H1 (cell line): Measurements from ENCODE around the gene ZNF644. TPM values are rescaled to one million over a fixed set of nuclear protein-coding genes. Genes with fewer than 3 reads are reported as not detected.

Experiments used
- CTCF ChIA-PET: fragments of 300-600 bp; sonication (Branson Sonifier 250); formaldehyde crosslinking; loops from one replicate; lab custom pipeline; 2021; ENCODE audit not compliant: partially characterized antibody; lab: Charles Lee
- POLR2A ChIA-PET: fragments of 300-600 bp; sonication (Branson Sonifier 250); formaldehyde crosslinking; loops from one replicate; lab custom pipeline; 2021; ENCODE audit warnings: inconsistent platforms; ENCODE audit not compliant: partially characterized antibody; lab: Charles Lee
- DNase-seq, 2 experiments: peaks; one replicate each; pipeline versions ENCODE4 v3.0.0 to v3.0.0-alpha.2; 2010 to 2022; ENCODE audit warnings: low spot score in 2 of 2, low read depth in 1 of 2, mixed read lengths in 1 of 2
- FAIRE-seq: peaks from 2 replicates; lab custom pipeline; 2011; peaks lifted over from hg19 to GRCh38; lab: Jason Lieb, UNC
- H2AFZ ChIP-seq: 2 replicates; pipeline ENCODE4 v1.8.1; 2012; ENCODE audit warnings: low read length, inconsistent platforms
- H2AK5ac ChIP-seq: 2 replicates; pipeline ENCODE4 v1.6.1; 2013; ENCODE audit warnings: low read depth, low read length
- H2BK120ac ChIP-seq: replicated peaks from 2 replicates; pipeline ENCODE3; 2013; ENCODE audit warnings: low read depth, low read length, inconsistent platforms
- H2BK12ac ChIP-seq: 2 replicates; pipeline ENCODE4 v1.6.1; 2013; ENCODE audit warnings: low read depth, low read length
- H2BK15ac ChIP-seq: 2 replicates; pipeline ENCODE4 v1.6.1; 2013; ENCODE audit warnings: low read length
- H2BK20ac ChIP-seq: 2 replicates; pipeline ENCODE4 v1.6.1; 2013; ENCODE audit warnings: low read length
- H2BK5ac ChIP-seq: 2 replicates; pipeline ENCODE4 v1.6.1; 2013; ENCODE audit warnings: low read depth, low read length
- H3K14ac ChIP-seq: 2 replicates; pipeline ENCODE4 v1.6.1; 2013; ENCODE audit warnings: inconsistent platforms; ENCODE audit not compliant: insufficient read length
- H3K18ac ChIP-seq: 2 replicates; pipeline ENCODE4 v1.6.1; 2013; ENCODE audit warnings: low read length; ENCODE audit errors: extremely low read depth
- H3K23ac ChIP-seq: 2 replicates; pipeline ENCODE4 v1.6.1; 2013; ENCODE audit warnings: inconsistent platforms; ENCODE audit not compliant: insufficient read length
- H3K23me2 ChIP-seq: 2 replicates; pipeline ENCODE4 v1.6.1; 2013; ENCODE audit warnings: low read depth, low read length
- H3K27ac ChIP-seq: 2 replicates; pipeline ENCODE4 v1.6.1; 2011; ENCODE audit warnings: low read depth, low read length, inconsistent platforms
- H3K27me3 ChIP-seq, 4 experiments: replicated peaks in 1 of 4; 1 replicate in 1 of 4; 2 replicates in 3 of 4; pipeline versions ENCODE4 v1.6.1 to v1.8.1; 2011 to 2013; ENCODE audit warnings: low read length in 3 of 4, mild to moderate bottlenecking in 3 of 4, inconsistent platforms in 2 of 4, mixed read lengths in 2 of 4, moderate library complexity in 1 of 4; ENCODE audit not compliant: control insufficient read depth in 3 of 4, insufficient read depth in 3 of 4; ENCODE audit errors: extremely low read depth in 1 of 4
- H3K36me3 ChIP-seq, 4 experiments: 2 replicates each; pipeline versions ENCODE4 v1.6.1 to v1.8.1; 2011 to 2013; ENCODE audit warnings: mild to moderate bottlenecking in 4 of 4, low read length in 3 of 4, moderate library complexity in 2 of 4, control low read depth in 1 of 4, inconsistent platforms in 1 of 4; ENCODE audit not compliant: insufficient read depth in 4 of 4, control insufficient read depth in 2 of 4
- H3K4ac ChIP-seq: replicated peaks from 2 replicates; pipeline ENCODE3; 2013; ENCODE audit warnings: low read length, low read depth, mixed read lengths, inconsistent platforms; ENCODE audit not compliant: insufficient read length
- H3K4me1 ChIP-seq, 4 experiments: replicated peaks in 1 of 4; 1 replicate in 1 of 4; 2 replicates in 3 of 4; pipeline versions ENCODE4 v1.6.1 to v1.8.1; 2011 to 2013; ENCODE audit warnings: low read length in 3 of 4, inconsistent platforms in 2 of 4, mixed read lengths in 1 of 4; ENCODE audit not compliant: insufficient read depth in 4 of 4, control insufficient read depth in 3 of 4
- H3K4me2 ChIP-seq, 2 experiments: 2 replicates each; pipeline versions ENCODE4 v1.6.1 to v1.8.1; 2011 to 2013; ENCODE audit warnings: low read depth in 2 of 2, low read length in 2 of 2, control low read depth in 1 of 2, inconsistent platforms in 1 of 2, mild to moderate bottlenecking in 1 of 2; ENCODE audit not compliant: insufficient read depth in 1 of 2
- H3K4me3 ChIP-seq, 4 experiments: fragments of 200-600, 300-600 bp in 1 of 4; sonication (generic), shearing (Covaris generic), sonication (Bioruptor Twin) in 1 of 4; 2 replicates each; pipeline versions ENCODE4 v1.5.1 to v1.8.1; 2011 to 2016; ENCODE audit warnings: low read length in 4 of 4, low read depth in 3 of 4, control low read depth in 2 of 4, inconsistent platforms in 2 of 4, mild to moderate bottlenecking in 2 of 4, mixed read lengths in 1 of 4, moderate library complexity in 1 of 4; ENCODE audit not compliant: insufficient read depth in 2 of 4; ENCODE audit errors: extremely low read depth in 1 of 4
- H3K56ac ChIP-seq: replicated peaks from 2 replicates; pipeline ENCODE3; 2013; ENCODE audit warnings: low read depth, mild to moderate bottlenecking, mixed read lengths, low read length, inconsistent platforms; ENCODE audit not compliant: insufficient read length
- H3K79me1 ChIP-seq: 2 replicates; pipeline ENCODE4 v1.6.1; 2013; ENCODE audit warnings: low read depth, low read length, control low read depth
- H3K79me2 ChIP-seq, 2 experiments: 2 replicates each; pipeline versions ENCODE4 v1.6.1 to v1.8.1; 2012 to 2013; ENCODE audit warnings: low read length in 2 of 2, mild to moderate bottlenecking in 2 of 2, inconsistent platforms in 1 of 2; ENCODE audit not compliant: insufficient read depth in 2 of 2, control insufficient read depth in 1 of 2
- H3K9ac ChIP-seq, 4 experiments: replicated peaks in 1 of 4; 1 replicate in 1 of 4; 2 replicates in 3 of 4; pipeline versions ENCODE4 v1.6.1 to v1.8.1; 2011 to 2013; ENCODE audit warnings: low read depth in 3 of 4, low read length in 3 of 4, control low read depth in 2 of 4, mild to moderate bottlenecking in 2 of 4, moderate library complexity in 2 of 4, inconsistent platforms in 1 of 4; ENCODE audit errors: extremely low read depth in 1 of 4
- H3K9me3 ChIP-seq, 2 experiments: 2 replicates each; pipeline versions ENCODE4 v1.6.1 to v1.8.1; 2012 to 2013; ENCODE audit warnings: mild to moderate bottlenecking in 2 of 2, moderate library complexity in 2 of 2, control low read depth in 1 of 2, inconsistent platforms in 1 of 2, low read depth in 1 of 2, low read length in 1 of 2, mixed read lengths in 1 of 2; ENCODE audit not compliant: insufficient read depth in 2 of 2
- H4K20me1 ChIP-seq, 2 experiments: replicated peaks in 1 of 2; 2 replicates each; pipeline versions ENCODE3 to v1.8.1; 2011 to 2013; ENCODE audit warnings: inconsistent platforms in 2 of 2, low read length in 2 of 2, mild to moderate bottlenecking in 1 of 2; ENCODE audit not compliant: insufficient read depth in 2 of 2, control insufficient read depth in 1 of 2
- H4K5ac ChIP-seq: 2 replicates; pipeline ENCODE4 v1.6.1; 2013; ENCODE audit warnings: low read length, low read depth, mixed read lengths, inconsistent platforms; ENCODE audit not compliant: insufficient read length
- H4K8ac ChIP-seq: 2 replicates; pipeline ENCODE4 v1.8.0; 2013; ENCODE audit warnings: mild to moderate bottlenecking, moderate library complexity, low read length, inconsistent platforms; ENCODE audit not compliant: insufficient read depth; ENCODE audit errors: extremely low read depth
- H4K91ac ChIP-seq: replicated peaks from 2 replicates; pipeline ENCODE3; 2013; ENCODE audit warnings: low read length, mixed read lengths, inconsistent platforms; ENCODE audit not compliant: insufficient read length
- JUND ChIP-seq: IDR thresholded peaks from 2 replicates; pipeline ENCODE4 v1.6.1; 2011; ENCODE audit warnings: mild to moderate bottlenecking, improper control_type of control experiment, low read length
- SP4 ChIP-seq: IDR thresholded peaks from 2 replicates; pipeline ENCODE4 v1.6.1; 2012; ENCODE audit warnings: low read length, inconsistent platforms
- WGBS, 2 experiments: shearing (Covaris generic) in 1 of 2; methylation state at CpG; one replicate each; pipeline versions ENCODE4 v1.1.6 to v1.1.7; 2013 to 2015; ENCODE audit warnings: low lambda C conversion rate in 2 of 2, mixed read lengths in 2 of 2, inconsistent platforms in 1 of 2, low coverage in 1 of 2, missing lambda C conversion rate in 1 of 2; ENCODE audit not compliant: insufficient replicate concordance in 2 of 2, insufficient coverage in 1 of 2, insufficient read length in 1 of 2; ENCODE audit errors: extremely low coverage in 1 of 2, missing lambda C conversion rate in 1 of 2; 5-methylcytosine and 5-hydroxymethylcytosine counted together
- polyA plus RNA-seq, 7 experiments: library from polyadenylated mRNA; depleted of rRNA in 3 of 7; stranded (reverse) in 5 of 7; unstranded in 2 of 7; fragments of >200 nt in 5 of 7; fragments of 200-250 nt in 2 of 7; gene quantifications; 1 replicate in 5 of 7; 2 replicates in 1 of 7; 4 replicates in 1 of 7; pipeline versions ENCODE4 v1.2.1 to v1.2.3, GENCODE V29; 2011 to 2013; ENCODE audit warnings: missing spikeins in 2 of 7, mixed read lengths in 2 of 7
- total RNA-seq: library from RNA; stranded (reverse); fragmentation: NEBNext Ultra II Directional; extraction: Animal tissue kit (Norgen Biotek cat#: 25700); gene quantifications from 2 replicates; pipeline ENCODE4 v1.2.1, GENCODE V29; 2021

The ZNF644 gene
- total and polyA plus RNA-seq, 2 of the 8 experiments (the other 6 are each of a cell fraction or from before 2014, with no cell fraction given), result 14.5 to 93.5 TPM

DNA sequence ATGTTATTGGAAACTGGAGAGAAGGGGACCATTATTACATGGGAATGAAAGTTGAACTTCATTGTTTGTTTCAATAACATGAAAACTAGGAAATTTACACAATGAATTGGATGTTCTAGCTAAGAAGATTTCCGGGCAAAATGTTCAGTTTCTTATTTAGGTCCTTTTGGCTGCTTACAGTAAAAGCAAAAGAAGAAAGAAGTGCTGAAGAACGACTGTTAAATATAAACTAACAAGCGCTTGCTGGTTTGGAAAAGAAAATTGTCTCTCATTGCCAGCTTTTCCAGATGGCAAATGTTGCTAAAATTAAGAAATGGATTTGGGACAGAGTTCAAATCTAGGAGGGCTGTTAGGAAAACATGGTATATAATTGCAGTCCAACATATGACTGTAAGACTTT lies 139.6 kb downstream of the ZNF644 start:
- no peaks in the 10 kb centered on the region; the same call in 1 of the 2 replicates for H3K79me1 ChIP-seq
- H2BK12ac ChIP-seq, result no peak overlapping the region
- no peak overlapping the region for H3K56ac ChIP-seq
- H3K23me2 ChIP-seq, result no peaks in the 10 kb centered on the region
- DNase-seq, result no peak
- H3K27me3 ChIP-seq, result no peaks in the 10 kb centered on the region; a peak in 1 of 7 replicates
- no peak overlapping the region for H2BK15ac ChIP-seq
- 61% methylated on average over 3 of the region's 3 CpGs; no CpG with 5 or more reads in 1 of the 2 experiments for WGBS, 2 experiments
- H3K14ac ChIP-seq, result no peak overlapping the region
- no peak overlapping the region for H2BK5ac ChIP-seq
- H3K4ac ChIP-seq, result no peak overlapping the region
- no peaks in the 10 kb centered on the region for H3K36me3 ChIP-seq
- H2BK120ac ChIP-seq, result no peak overlapping the region
- H4K8ac ChIP-seq, result no peak overlapping the region
- no peaks in the 10 kb centered on the region for H4K20me1 ChIP-seq
- H4K5ac ChIP-seq, result no peak overlapping the region
- no peaks in the 10 kb centered on the region for H3K4me1 ChIP-seq
- H2AK5ac ChIP-seq, result no peak overlapping the region
- H3K27ac ChIP-seq, result no peak overlapping the region
- no peak for FAIRE-seq
- H3K9ac ChIP-seq, result no peak overlapping the region
- peaks cover 8 to 19% of the 10 kb centered on the region in 2 experiments; a peak in 3 of 4 replicates for H3K9me3 ChIP-seq
- no peak overlapping the region for H3K23ac ChIP-seq
- ChIA-PET POLR2A (interaction anchor here (0.6 kb wide), 1 partner anchor 46 kb away, joined by 3 read pairs; no protein-coding TSS in a partner anchor), CTCF (interaction anchor here (1.3 kb wide), 1 partner anchor 52 kb away, joined by 4 read pairs; no protein-coding TSS in a partner anchor)
- H2BK20ac ChIP-seq, result no peak overlapping the region
- no peaks in the 10 kb centered on the region for H3K79me2 ChIP-seq
- no peak overlapping the region for H2AFZ ChIP-seq
- H3K18ac ChIP-seq, result no peak overlapping the region
- no peak overlapping the region for H3K4me3 ChIP-seq
- no peak overlapping the region for H3K4me2 ChIP-seq
- H4K91ac ChIP-seq, result no peak overlapping the region
- TF ChIP-seq SP4 (no peak), JUND (no peak)
